H1 (cell line): Measurements from ENCODE around the gene FCRLB. TPM values are rescaled to one million over a fixed set of nuclear protein-coding genes. Genes with fewer than 3 reads are reported as not detected.

Experiments used
- RNF2 ChIP-seq: fragments of 200-900, 300-1000 bp; sonication (generic); IDR thresholded peaks from 2 replicates; pipeline ENCODE4 v1.7.1; 2016; ENCODE audit warnings: borderline replicate concordance, low read depth, mild to moderate bottlenecking, antibody characterized with exemption, low read length; ENCODE audit not compliant: poor library complexity, severe bottlenecking; ENCODE audit errors: missing control alignments
- TCF12 ChIP-seq: IDR thresholded peaks from 2 replicates; pipeline ENCODE4 v1.6.1; 2011; ENCODE audit warnings: low read depth, mild to moderate bottlenecking, low read length
- polyA plus RNA-seq, 7 experiments: library from polyadenylated mRNA; depleted of rRNA in 3 of 7; stranded (reverse) in 5 of 7; unstranded in 2 of 7; fragments of >200 nt in 5 of 7; fragments of 200-250 nt in 2 of 7; gene quantifications; 1 replicate in 5 of 7; 2 replicates in 1 of 7; 4 replicates in 1 of 7; pipeline versions ENCODE4 v1.2.1 to v1.2.3, GENCODE V29; 2011 to 2013; ENCODE audit warnings: missing spikeins in 2 of 7, mixed read lengths in 2 of 7
- total RNA-seq: library from RNA; stranded (reverse); fragmentation: NEBNext Ultra II Directional; extraction: Animal tissue kit (Norgen Biotek cat#: 25700); gene quantifications from 2 replicates; pipeline ENCODE4 v1.2.1, GENCODE V29; 2021
- TF ChIP-seq, protein P1 (sequence below): IDR thresholded peaks from 2 replicates; pipeline ENCODE4 v1.6.1; 2011; ENCODE audit warnings: low read depth, mild to moderate bottlenecking, low read length; ENCODE audit not compliant: insufficient read depth

The FCRLB gene
- total and polyA plus RNA-seq, 2 of the 8 experiments (the other 6 are each of a cell fraction or from before 2014, with no cell fraction given) = 0.14 to 0.24 TPM

GRCh38 chr1:161706482-161707347 is 14.6 kb upstream of the FCRLB start, which contains the start of gene FCRLA (continued):
- TF ChIP-seq RNF2 (no peak), TCF12 (no peak)
- TF ChIP-seq, protein P1, sequence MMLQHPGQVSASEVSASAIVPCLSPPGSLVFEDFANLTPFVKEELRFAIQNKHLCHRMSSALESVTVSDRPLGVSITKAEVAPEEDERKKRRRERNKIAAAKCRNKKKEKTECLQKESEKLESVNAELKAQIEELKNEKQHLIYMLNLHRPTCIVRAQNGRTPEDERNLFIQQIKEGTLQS = no peak
